Suprapubic skin (tissue), 4 donors: Measurements from ENCODE around the gene CD300A. TPM values are rescaled to one million over a fixed set of nuclear protein-coding genes. Genes with fewer than 3 reads are reported as not detected.

Experiments
- DNase-seq, 2 donors: peaks; one replicate each; pipeline ENCODE4 v3.0.0-alpha.2; 2019; ENCODE audit warnings: low spot score in 2 of 2
- H3K27ac ChIP-seq: fragments of 200-600 bp; sonication (generic); one replicate; pipeline ENCODE4 v1.5.1; 2019
- H3K27me3 ChIP-seq: fragments of 200-600 bp; sonication (generic); one replicate; pipeline ENCODE4 v1.5.1; 2019
- H3K36me3 ChIP-seq: fragments of 200-600 bp; sonication (generic); one replicate; pipeline ENCODE4 v1.5.1; 2019
- H3K4me1 ChIP-seq: fragments of 200-600 bp; sonication (generic); one replicate; pipeline ENCODE4 v1.5.1; 2019
- H3K4me3 ChIP-seq: fragments of 200-600 bp; sonication (generic); one replicate; pipeline ENCODE4 v1.5.1; 2019; ENCODE audit warnings: mild to moderate bottlenecking
- H3K9me3 ChIP-seq: fragments of 200-600 bp; sonication (generic); one replicate; pipeline ENCODE4 v1.5.1; 2019
- EP300 ChIP-seq: sonication (generic); formaldehyde crosslinking; IDR thresholded peaks from one replicate; pipeline ENCODE4 v1.6.1; 2017; ENCODE audit warnings: antibody characterized with exemption
- POLR2A ChIP-seq, 2 donors: fragments of 450-650 bp; IDR thresholded peaks; one replicate each; pipeline ENCODE4 v1.6.1; 2017; ENCODE audit warnings: antibody characterized with exemption in 2 of 2, mild to moderate bottlenecking in 2 of 2, moderate library complexity in 2 of 2
- POLR2AphosphoS5 ChIP-seq, 3 donors: sonication (generic); formaldehyde crosslinking; IDR thresholded peaks; one replicate each; pipeline ENCODE4 v1.6.1; 2017; ENCODE audit warnings: antibody characterized with exemption in 3 of 3
- WGBS: methylation state at CpG from one replicate; pipeline ENCODE4 v1.1.5; 2018; 5-methylcytosine and 5-hydroxymethylcytosine counted together
- total RNA-seq, 4 donors: library from RNA; depleted of rRNA; stranded (reverse); fragments of >200 nt; gene quantifications; one replicate each; pipeline ENCODE4 v1.1.0, GENCODE V29; 2016
- TF ChIP-seq, protein P1 (sequence below), 2 donors: fragments of 200-600 bp in 1 of 2; fragments of 450-650 bp in 1 of 2; sonication (generic) in 1 of 2; IDR thresholded peaks; one replicate each; pipeline ENCODE4 v1.5.1; 2016 to 2019; ENCODE audit warnings: antibody characterized with exemption in 2 of 2, mild to moderate bottlenecking in 1 of 2, moderate library complexity in 1 of 2

Gene CD300A
- total RNA-seq, 4 donors from 2014 or later = 1.4 to 6.3 (median 2.9) TPM

DNA sequence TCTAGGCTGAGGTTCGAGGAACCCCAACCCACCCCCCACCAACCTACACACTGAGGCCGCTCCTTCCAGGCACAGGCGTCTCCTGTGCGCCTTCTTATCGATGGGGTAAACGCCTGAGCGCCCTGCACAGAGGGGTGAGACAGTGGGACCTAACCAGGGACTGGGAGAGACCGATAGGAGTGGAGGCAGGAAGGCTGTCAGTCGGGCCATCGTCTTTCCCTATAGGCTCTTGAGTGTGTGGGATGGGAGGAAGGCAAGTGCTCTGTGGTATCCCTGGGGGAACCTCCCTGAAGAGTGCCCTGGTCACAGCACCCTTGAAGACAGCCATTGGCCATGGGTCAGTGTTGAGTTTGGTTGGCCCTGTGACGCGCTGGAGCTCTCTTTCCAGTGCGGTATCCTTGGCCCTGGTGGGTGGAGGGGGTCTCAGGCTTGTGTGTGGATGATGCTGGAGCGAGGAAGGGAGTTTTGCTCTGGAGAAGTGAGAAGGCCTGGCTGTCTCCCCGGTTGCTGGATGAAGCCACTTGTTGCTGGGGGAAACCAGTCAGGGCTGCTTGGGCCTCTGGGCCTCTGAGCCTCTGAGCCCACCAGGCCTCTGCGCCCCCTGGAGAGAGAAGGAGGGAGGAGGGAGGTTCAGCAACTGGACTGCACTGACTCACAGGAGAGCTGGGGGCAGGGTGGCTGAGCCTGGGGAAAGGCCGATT is 32.9 kb upstream of the CD300A start:
- Histone ChIP-seq H3K9me3 (no peaks in the 10 kb centered on the region), H3K27ac (peak overlapping the region; percentile 34), H3K36me3 (no peaks in the 10 kb centered on the region), H3K4me3 (peak overlapping the region; percentile 64), H3K4me1 (peaks cover 52% of the 10 kb centered on the region), H3K27me3 (peaks cover 34% of the 10 kb centered on the region)
- TF ChIP-seq EP300 (no peak), POLR2A (IDR thresholded peaks at IDR 0.05) (no peak), POLR2AphosphoS5 (IDR thresholded peaks at IDR 0.05) (no peak)
- TF ChIP-seq, protein P1, sequence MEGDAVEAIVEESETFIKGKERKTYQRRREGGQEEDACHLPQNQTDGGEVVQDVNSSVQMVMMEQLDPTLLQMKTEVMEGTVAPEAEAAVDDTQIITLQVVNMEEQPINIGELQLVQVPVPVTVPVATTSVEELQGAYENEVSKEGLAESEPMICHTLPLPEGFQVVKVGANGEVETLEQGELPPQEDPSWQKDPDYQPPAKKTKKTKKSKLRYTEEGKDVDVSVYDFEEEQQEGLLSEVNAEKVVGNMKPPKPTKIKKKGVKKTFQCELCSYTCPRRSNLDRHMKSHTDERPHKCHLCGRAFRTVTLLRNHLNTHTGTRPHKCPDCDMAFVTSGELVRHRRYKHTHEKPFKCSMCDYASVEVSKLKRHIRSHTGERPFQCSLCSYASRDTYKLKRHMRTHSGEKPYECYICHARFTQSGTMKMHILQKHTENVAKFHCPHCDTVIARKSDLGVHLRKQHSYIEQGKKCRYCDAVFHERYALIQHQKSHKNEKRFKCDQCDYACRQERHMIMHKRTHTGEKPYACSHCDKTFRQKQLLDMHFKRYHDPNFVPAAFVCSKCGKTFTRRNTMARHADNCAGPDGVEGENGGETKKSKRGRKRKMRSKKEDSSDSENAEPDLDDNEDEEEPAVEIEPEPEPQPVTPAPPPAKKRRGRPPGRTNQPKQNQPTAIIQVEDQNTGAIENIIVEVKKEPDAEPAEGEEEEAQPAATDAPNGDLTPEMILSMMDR (IDR thresholded peaks at IDR 0.05) = no peak
- DNase-seq = no peak
- 57% methylated on average over 15 of the region's 17 CpGs for WGBS

DNA sequence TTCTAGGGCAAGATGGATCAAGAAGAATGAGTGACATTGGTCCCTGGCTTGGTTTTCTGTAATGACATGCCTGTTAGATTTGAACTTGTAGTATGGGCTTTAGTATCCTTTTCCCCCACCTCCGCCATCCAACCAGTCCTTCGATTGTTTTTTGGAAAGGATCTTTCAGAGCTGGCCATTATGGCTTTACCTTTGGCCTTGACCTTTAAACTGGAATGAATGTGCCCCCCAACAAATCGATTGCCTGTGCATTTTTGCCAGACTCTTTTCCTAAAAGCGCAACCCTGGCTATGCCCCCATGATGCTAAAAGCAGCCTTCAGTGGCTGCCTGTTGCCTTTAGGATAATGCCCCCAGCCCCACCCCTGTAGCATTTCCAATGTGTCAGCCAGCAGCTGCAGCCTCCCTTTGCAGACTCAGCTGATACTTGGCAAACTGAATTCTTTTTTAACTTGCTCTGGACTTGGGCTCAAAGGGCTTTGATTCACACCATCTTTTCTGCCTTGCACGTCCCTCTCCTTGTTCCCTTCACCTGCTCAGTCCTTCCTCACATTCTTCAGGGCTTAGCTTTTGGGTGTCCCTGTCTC is 30.6 kb upstream of the CD300A start:
- no peaks in the 10 kb centered on the region for H3K9me3 ChIP-seq
- H3K4me3 ChIP-seq = no peak overlapping the region
- no peak overlapping the region for H3K27ac ChIP-seq
- TF ChIP-seq EP300 (no peak), POLR2A (IDR thresholded peaks at IDR 0.05) (no peak), POLR2AphosphoS5 (IDR thresholded peaks at IDR 0.05) (no peak)
- TF ChIP-seq, protein P1 (IDR thresholded peaks at IDR 0.05) = no peak
- H3K4me1 ChIP-seq = peaks cover 31% of the 10 kb centered on the region
- no peak for DNase-seq
- peaks cover 14% of the 10 kb centered on the region for H3K36me3 ChIP-seq
- WGBS = 71% methylated on average over 5 of the region's 5 CpGs
- H3K27me3 ChIP-seq = peaks cover 27% of the 10 kb centered on the region

DNA sequence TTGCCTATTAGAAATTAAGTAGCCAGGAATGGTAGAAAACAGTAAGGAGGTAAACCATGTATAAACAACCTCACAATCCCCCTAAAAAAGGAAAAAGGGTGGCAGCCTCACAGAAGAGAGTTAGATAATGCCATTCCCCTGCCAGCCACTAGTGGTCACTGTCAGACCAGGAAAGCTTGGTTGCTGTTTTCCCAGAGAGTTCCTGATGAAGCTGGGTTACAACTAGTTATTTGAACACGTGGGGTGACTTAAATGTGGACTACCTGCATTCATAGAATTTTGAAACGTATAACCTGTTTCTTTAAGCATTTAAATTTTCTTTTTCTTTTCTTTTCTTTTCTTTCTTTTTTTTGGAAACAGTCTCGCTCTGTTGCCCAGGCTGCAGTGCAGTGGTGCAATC is 28.7 kb upstream of the CD300A start:
- no peaks in the 10 kb centered on the region for H3K9me3 ChIP-seq
- TF ChIP-seq POLR2AphosphoS5 (IDR thresholded peaks at IDR 0.05) = no peak
- TF ChIP-seq, protein P1 (IDR thresholded peaks at IDR 0.05) = peak; percentile 48 to 54
- peaks cover 19% of the 10 kb centered on the region for H3K4me1 ChIP-seq
- H3K27me3 ChIP-seq = peaks cover 9% of the 10 kb centered on the region
- no peak for DNase-seq
- H3K4me3 ChIP-seq = no peak overlapping the region
- H3K36me3 ChIP-seq = peaks cover 15% of the 10 kb centered on the region
- H3K27ac ChIP-seq = no peak overlapping the region
- WGBS = 74% methylated on average over 3 of the region's 3 CpGs

DNA sequence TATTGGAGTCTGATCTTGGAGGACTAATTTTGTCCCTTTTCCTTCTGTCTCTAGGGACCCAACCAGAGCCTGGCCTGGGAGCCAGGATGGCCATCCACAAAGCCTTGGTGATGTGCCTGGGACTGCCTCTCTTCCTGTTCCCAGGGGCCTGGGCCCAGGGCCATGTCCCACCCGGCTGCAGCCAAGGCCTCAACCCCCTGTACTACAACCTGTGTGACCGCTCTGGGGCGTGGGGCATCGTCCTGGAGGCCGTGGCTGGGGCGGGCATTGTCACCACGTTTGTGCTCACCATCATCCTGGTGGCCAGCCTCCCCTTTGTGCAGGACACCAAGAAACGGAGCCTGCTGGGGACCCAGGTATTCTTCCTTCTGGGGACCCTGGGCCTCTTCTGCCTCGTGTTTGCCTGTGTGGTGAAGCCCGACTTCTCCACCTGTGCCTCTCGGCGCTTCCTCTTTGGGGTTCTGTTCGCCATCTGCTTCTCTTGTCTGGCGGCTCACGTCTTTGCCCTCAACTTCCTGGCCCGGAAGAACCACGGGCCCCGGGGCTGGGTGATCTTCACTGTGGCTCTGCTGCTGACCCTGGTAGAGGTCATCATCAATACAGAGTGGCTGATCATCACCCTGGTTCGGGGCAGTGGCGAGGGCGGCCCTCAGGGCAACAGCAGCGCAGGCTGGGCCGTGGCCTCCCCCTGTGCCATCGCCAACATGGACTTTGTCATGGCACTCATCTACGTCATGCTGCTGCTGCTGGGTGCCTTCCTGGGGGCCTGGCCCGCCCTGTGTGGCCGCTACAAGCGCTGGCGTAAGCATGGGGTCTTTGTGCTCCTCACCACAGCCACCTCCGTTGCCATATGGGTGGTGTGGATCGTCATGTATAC is 26.5 kb upstream of the CD300A start:
- TF ChIP-seq POLR2AphosphoS5 (IDR thresholded peaks at IDR 0.05) = no peak
- TF ChIP-seq EP300 = no peak
- TF ChIP-seq, protein P1 (IDR thresholded peaks at IDR 0.05) = no peak
- TF ChIP-seq POLR2A (IDR thresholded peaks at IDR 0.05) = no peak
- H3K27ac ChIP-seq = no peak overlapping the region
- DNase-seq = peak in 1 of 2 donors; percentile 68
- 90% methylated on average over 23 of the region's 31 CpGs for WGBS
- H3K9me3 ChIP-seq = no peaks in the 10 kb centered on the region
- H3K27me3 ChIP-seq = no peaks in the 10 kb centered on the region
- H3K36me3 ChIP-seq = peaks cover 15% of the 10 kb centered on the region
- no peak overlapping the region for H3K4me3 ChIP-seq
- H3K4me1 ChIP-seq = peaks cover 29% of the 10 kb centered on the region

DNA sequence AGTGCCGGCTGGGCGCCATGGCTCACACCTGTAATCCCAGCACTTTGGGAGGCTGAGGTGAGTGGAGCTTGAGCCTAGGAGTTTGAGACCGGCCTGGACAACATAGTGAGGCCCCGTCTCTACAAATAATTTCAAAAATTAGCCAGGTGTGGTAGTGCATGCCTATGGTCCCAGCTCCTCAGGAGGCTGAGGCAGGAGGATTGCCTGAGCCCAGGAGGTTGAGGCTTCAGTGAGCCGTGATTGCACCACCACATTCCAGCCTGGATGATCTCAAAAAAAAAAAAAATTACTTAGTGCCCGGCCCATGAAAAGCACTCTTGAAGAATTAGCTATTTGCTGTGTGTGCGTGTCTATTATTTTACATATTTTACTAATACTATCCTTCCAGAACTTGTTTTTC is 24.9 kb upstream of the CD300A start:
- H3K4me3 ChIP-seq = no peak overlapping the region
- H3K36me3 ChIP-seq = peaks cover 15% of the 10 kb centered on the region
- no peaks in the 10 kb centered on the region for H3K9me3 ChIP-seq
- no peak overlapping the region for H3K27ac ChIP-seq
- WGBS = 92% methylated on average over 7 of the region's 7 CpGs
- no peak for DNase-seq
- peaks cover 42% of the 10 kb centered on the region for H3K4me1 ChIP-seq
- H3K27me3 ChIP-seq = no peaks in the 10 kb centered on the region
- TF ChIP-seq POLR2AphosphoS5 (IDR thresholded peaks at IDR 0.05) = no peak
- no peak for TF ChIP-seq POLR2A (IDR thresholded peaks at IDR 0.05)
- TF ChIP-seq, protein P1 (IDR thresholded peaks at IDR 0.05) = no peak
- no peak for TF ChIP-seq EP300
